Measurements from ENCODE around the gene KPTN.
"Not testable (repeated sequence)": the region's sequence is repeated elsewhere in the genome, so short reads cannot be mapped to it uniquely, and the experiment has no call there.

Gene KPTN

GRCh38 chr19:47492137-47492533, 8.1 kb upstream of the KPTN start:
- no peak for DNase-seq (ENCODE audit: low read depth in 2 of 2)

GRCh38 chr19:47491358-47492136, 7.5 kb upstream of the KPTN start:
- no peak for DNase-seq (ENCODE audit: low read depth in 2 of 2)

GRCh38 chr19:47490847-47491246, 6.8 kb upstream of the KPTN start:
- no peak for DNase-seq (ENCODE audit: low read depth in 2 of 2)

- DNase-seq (ENCODE audit: low read depth in 2 of 2): no peak
Measured at GRCh38 chr19:47490031-47490430, 6.0 kb upstream of the KPTN start.

- no peak for DNase-seq (ENCODE audit: low read depth in 2 of 2)
Measured at GRCh38 chr19:47489072-47489914, 5.3 kb upstream of the KPTN start.

- no peak for DNase-seq (ENCODE audit: low read depth in 2 of 2)
Measured at GRCh38 chr19:47487551-47488515, 3.8 kb upstream of the KPTN start.

GRCh38 chr19:47486900-47487299, 2.9 kb upstream of the KPTN start:
- DNase-seq (ENCODE audit: low read depth in 2 of 2): no peak

GRCh38 chr19:47486220-47486619, 2.2 kb upstream of the KPTN start:
- not testable (repeated sequence) for DNase-seq (ENCODE audit: low read depth in 2 of 2)

- no peak for DNase-seq (ENCODE audit: low read depth in 2 of 2)
Measured at GRCh38 chr19:47485210-47485609, 1.2 kb upstream of the KPTN start.

- DNase-seq (ENCODE audit: low read depth in 2 of 2): no peak
Measured at GRCh38 chr19:47483200-47483599, 819 bp downstream of the KPTN start.

- no peak for DNase-seq (ENCODE audit: low read depth in 2 of 2)
Measured at GRCh38 chr19:47481460-47482052, 2.5 kb downstream of the KPTN start.

GRCh38 chr19:47480658-47481057, 3.4 kb downstream of the KPTN start:
- DNase-seq (ENCODE audit: low read depth in 2 of 2): no peak

GRCh38 chr19:47479701-47480503, 4.1 kb downstream of the KPTN start:
- DNase-seq (ENCODE audit: low read depth in 2 of 2): no peak

- DNase-seq (ENCODE audit: low read depth in 2 of 2): no peak
Measured at GRCh38 chr19:47476438-47476972, 7.5 kb downstream of the KPTN start.

- DNase-seq (ENCODE audit: low read depth in 2 of 2): no peak
Measured at GRCh38 chr19:47475465-47475864, 8.6 kb downstream of the KPTN start.

GRCh38 chr19:47473336-47473735, 10.7 kb downstream of the KPTN start:
- no peak for DNase-seq (ENCODE audit: low read depth in 2 of 2)

- DNase-seq (ENCODE audit: low read depth in 2 of 2): peak in 1 of 2 donors; percentile 19
Measured at GRCh38 chr19:47471733-47472457, 12.1 kb downstream of the KPTN start, which contains the start of gene SLC8A2. Gene SLC8A2, minus strand, starts transcription at chr19:47471893. Its CDS starts 5,490 bp downstream, at chr19:47466403.

GRCh38 chr19:47471381-47471732, 12.7 kb downstream of the KPTN start:
- DNase-seq (ENCODE audit: low read depth in 2 of 2): no peak

GRCh38 chr19:47470447-47471195, 13.4 kb downstream of the KPTN start:
- DNase-seq (ENCODE audit: low read depth in 2 of 2): no peak

Data from stimulated activated CD8-positive, alpha-beta memory T cell treated with anti-CD3 and anti-CD28 coated beads, Interleukin-15, amount 100 ng/mL, for 4 hours (primary cell).